Middle frontal gyrus (tissue), 1 donor: Measurements from ENCODE around the gene RBM47.
"Not testable (repeated sequence)": the region's sequence is repeated elsewhere in the genome, so short reads cannot be mapped to it uniquely, and the experiment has no call there.

Experiments used
- DNase-seq: peaks from one replicate; pipeline ENCODE4 v3.0.0-alpha.2; 2015; ENCODE audit warnings: low spot score; ENCODE audit errors: extremely low spot score

The RBM47 gene

DNA sequence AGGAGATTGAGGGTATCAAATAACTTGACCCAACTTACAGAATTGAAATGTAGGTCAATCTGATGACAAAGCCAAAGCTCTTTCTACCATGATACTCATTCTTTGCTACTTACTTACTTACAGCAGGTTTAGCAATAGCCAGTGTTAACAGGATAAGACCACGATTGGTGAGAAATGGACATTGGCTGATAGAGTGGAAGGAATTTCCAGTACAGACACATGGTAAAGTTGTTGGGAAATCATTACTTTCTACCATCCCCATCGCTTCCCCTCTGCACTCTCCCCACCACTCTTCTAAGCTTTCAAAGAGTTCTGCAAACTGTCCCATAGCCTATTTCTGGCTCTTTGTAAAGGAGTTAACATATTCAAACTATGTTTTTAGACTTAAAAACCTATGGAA is 174.8 kb downstream of the RBM47 start:
- no peak for DNase-seq

- DNase-seq = no peak
These were observed 175.8 kb downstream of the RBM47 start for GRCh38 chr4:40453912-40454311.

DNA sequence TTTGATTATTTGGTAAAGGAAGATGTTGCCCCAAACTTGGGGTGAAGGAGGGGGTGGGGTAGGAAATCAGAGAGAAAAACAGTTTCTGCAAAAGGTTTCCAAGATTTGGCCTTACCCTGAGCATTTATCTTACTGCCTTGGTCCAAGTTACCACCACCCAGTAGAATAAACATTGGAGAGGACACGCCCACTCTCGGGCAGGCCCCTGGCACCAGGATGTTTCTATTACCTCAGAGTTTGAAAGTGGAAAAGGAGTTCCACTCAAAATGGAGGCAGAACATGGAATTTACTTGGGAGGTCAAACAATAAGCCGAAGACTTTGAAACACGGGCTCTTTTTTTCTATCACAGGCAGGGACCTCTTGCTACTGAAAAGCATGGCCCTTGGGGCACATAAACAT is 180.8 kb downstream of the RBM47 start:
- DNase-seq = no peak

DNA sequence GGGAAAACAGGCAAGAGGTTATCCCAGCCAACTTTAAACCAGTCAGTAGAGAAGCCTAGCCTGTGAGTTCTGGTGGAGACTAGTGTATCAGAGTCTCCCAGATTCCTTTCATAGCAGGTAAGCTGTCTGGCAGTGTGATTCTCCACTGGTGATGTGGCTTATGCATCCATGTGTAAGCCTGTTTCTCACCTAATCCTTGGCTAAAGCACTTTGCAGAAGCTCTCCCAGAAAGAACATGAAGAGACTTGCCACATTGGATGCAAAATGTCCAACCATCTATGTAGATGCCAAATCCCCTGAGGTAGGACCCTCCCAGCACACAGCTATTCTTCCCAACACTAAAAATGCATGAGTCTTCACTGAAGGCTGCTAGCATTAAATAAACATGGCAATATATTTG is 182.8 kb downstream of the RBM47 start:
- DNase-seq = no peak

DNA sequence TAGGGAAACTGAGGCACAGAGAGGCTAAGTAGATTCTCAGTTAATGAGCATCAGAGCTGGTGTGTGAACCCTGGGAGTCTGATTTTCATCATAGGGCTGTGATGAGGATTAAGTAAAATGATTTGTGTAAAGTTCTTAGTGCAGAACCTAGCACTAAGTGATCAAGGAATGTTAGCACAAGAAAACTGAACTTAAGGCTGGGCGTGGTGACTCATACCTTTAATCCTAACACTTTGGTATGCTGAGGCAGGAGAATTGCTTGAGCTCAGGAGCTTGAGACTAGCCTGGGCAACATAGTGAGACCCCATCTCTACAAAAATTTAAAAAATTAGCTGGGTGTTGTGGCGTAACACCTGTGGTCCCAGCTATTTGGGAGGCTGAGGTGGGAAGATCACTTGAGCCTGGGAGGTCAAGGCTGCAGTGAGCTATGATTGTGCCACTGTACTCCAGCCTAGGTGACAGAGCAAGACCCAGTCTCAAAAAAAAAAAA is 183.4 kb downstream of the RBM47 start:
- DNase-seq = not testable (repeated sequence)

DNA sequence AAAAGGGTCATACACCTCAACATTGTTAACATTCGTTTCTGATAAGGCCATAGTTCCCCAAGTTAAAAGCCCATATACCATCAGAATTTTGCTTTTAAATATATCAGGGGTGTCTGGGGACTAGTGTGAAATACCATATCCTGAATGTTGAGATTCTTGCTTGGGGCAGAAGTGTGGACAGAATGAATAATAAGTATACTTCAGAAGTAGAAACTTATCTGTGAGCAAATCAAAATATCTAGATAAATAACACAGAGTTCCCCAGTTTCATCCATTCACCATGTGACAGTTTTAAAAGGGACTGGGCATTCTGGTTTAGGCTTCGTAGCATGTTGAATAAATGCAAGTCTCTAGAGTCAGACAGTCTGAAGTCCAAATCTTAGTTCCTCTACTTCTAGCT is 184.0 kb downstream of the RBM47 start:
- DNase-seq = no peak

DNA sequence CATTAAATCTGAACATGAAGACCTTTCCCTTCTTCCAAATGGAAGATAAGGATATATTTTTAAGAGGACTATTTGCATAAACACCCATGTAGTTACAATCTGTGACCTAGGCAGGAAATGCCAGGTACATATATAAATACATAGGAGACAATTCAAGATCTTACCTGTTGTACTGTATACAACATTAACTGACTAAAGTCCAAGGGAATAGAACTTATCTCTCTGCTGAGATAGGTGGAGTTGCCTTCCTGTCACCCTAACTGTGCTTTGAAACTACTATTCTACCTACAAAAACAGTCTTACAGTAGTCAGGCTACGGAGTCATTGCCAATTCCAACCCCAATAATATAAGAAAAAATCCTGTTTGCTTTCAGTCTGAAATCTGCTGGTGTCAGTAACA is 188.2 kb downstream of the RBM47 start:
- DNase-seq = no peak

DNA sequence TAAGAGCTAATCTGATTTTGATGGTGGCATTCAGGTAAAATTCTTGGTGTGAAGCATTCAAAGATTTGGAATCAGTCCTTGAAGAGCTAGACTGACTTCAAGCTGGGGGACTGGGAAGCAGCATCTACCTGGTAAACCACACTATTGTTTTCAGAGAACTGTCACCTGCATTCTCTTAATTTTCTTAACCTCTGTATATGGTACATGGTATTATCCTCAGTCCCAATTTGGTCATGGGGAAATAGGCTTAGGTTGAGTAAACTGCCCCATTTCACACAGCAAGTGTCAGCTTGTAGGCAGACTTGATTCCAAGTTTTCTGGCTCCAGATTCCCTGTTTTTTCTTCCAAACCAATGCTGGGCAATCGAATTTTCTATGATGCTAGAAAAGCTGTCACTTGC is 190.1 kb downstream of the RBM47 start:
- no peak for DNase-seq

- no peak for DNase-seq
These were observed 191.2 kb downstream of the RBM47 start for GRCh38 chr4:40438384-40439026.

DNA sequence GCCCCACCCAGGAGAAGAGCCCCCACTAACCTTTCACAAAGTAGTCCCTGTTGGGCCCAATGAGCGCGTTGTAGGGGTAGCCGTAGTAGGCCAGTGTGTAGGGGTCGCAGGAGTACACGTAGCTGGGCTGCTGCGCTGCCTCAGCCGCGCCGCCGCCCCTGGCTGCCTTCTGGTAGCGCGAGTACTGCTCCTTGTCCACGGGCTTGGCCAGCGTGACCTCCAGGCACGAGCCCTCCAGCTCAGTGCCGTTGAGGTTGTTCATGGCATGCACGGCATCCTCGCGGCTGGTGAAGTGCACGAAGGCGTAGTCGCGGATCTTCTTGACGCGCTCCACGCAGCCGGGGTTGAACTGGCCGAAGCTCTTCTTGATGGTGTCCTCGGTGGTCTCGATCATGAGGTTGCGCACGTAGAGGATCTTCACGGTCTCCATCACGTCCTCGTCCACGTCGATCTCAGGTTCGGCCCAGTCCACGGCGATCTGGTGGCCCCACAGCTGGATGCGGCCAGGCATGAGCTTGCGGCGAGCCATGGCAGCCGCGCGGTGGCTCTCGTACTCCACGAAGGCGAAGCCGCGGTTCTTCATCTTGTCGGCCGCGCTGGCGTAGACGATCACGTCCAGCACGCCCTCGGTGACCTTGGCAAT is 191.8 kb downstream of the RBM47 start:
- DNase-seq = no peak

- DNase-seq = not testable (repeated sequence)
These were observed 194.4 kb downstream of the RBM47 start for GRCh38 chr4:40435306-40435705.

DNA sequence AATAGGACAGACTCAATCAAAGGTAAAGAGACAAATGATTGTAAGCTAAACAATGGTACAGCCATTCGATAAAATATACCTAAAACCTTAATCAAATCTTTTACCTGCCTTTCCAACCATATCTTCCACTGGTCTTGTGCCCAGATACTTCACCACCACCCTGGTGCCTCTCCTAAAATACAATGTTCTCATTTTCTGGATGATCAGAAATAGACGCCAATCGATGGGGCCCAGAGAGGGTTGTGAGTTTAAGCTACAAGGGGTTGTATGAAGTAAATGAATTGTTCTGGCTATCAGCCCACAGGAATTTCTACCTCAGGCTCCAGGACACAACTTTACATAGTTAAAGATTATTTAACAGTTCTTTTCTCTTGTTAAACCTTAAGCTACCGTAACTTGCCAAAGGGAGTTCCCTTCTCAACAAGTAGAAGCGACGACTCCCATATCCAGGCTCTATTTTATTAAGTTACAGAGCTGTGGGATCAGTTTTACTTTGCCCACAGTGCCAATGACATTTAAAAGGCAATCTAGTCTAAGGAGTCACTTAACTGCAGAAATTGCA is 195.5 kb downstream of the RBM47 start:
- DNase-seq = no peak

GRCh38 chr4:40432504-40432903 is 197.2 kb downstream of the RBM47 start:
- DNase-seq = no peak

DNA sequence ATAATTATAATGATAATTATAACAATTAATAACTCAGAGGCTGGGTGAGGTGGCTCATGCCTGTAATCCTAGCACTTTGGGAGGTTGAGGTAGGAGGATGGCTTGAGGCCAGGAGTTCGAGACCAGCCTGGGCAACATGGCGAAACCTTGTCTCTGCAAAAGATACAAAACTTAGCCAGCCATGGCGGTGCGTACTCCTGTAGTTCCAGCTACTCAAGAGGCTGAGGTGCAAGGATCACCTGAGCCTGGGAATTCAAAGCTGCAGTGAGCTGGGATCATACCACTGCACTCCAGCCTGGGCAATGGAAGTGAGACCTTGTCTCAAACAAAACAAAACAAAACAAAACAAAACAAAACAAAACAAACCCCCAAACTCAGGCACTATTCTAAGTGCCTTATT is 201.8 kb downstream of the RBM47 start:
- DNase-seq = not testable (repeated sequence)

- DNase-seq = no peak
These were observed 202.5 kb downstream of the RBM47 start for GRCh38 chr4:40427128-40427527.

DNA sequence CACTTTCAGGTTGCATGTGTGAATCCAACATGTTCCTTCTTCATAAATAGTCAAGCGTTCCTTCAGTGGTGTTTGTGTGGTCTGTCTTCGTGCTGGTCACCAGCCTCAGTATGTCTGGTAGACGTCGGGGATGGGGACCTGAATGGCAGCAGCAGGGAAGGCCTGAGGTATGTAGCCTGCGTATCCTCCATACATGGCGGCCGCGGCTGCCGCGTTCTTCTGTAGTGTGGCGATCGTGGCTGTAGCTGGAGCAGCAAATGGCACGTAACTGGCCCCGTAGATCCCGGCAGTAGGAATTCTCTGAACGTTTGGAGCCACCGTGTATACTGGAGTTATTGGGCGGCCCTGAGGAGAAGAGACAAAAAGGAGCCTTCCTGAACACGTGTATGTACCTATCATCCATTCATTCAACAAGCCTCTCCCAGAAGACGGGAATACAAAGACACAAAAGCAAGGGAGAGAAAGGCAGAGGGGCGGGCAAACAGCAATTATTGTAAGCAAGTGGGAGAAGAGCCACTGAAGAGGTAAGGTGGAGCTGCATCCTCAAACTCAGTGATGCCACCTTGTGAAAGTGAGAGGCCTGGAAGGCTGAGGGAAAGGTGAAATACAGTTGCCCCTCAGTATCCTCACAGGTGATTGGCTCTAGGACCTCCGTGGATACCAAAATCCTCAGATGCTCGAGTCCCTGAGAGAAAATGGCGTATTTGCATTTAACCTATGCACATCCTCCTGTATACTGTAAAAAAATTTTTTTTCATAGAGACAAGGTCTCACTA is 203.7 kb downstream of the RBM47 start:
- DNase-seq = no peak

- no peak for DNase-seq
These were observed 205.9 kb downstream of the RBM47 start for GRCh38 chr4:40423735-40424134.

DNA sequence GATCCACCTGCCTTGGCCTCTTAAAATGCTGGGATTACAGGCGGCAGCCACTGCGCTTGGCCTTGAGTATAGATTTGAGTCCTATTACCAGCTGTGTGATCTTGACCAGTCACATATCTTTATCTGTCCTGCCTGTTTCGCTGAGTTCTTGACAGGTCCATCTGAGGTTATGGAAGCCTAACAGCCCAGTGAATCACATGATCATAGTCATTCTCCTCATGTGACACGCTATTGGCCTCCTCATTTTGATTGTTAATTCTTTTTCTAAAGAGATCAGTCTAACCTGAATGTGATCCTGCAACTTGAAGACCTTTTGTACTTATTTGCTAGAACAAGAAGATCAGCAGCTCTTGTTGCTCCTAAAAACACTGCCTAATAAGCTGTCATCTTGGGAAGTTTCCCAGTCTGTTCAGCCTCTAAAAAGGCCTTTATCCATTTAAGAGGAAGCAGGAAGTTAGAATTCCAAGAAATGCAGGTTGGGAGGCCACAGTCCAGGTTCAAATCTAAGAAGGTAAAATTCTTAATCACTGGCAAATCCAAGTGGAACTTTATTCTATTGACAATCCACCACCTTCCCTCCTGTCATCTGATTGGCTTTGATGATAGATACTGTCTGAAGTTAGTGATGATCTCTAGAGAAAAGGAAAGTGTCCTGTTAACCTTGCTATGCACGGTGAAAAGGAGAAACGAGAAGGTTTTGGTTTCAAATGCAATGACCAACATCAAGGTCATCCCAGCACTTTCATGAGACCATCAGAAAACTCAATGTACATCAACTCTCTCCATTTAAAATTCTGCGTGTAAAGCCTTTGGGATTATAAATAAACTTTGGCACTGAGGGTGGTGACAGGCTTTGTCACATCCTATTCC is 207.6 kb downstream of the RBM47 start:
- DNase-seq = no peak

GRCh38 chr4:40419231-40419912 is 210.3 kb downstream of the RBM47 start:
- DNase-seq = no peak

DNA sequence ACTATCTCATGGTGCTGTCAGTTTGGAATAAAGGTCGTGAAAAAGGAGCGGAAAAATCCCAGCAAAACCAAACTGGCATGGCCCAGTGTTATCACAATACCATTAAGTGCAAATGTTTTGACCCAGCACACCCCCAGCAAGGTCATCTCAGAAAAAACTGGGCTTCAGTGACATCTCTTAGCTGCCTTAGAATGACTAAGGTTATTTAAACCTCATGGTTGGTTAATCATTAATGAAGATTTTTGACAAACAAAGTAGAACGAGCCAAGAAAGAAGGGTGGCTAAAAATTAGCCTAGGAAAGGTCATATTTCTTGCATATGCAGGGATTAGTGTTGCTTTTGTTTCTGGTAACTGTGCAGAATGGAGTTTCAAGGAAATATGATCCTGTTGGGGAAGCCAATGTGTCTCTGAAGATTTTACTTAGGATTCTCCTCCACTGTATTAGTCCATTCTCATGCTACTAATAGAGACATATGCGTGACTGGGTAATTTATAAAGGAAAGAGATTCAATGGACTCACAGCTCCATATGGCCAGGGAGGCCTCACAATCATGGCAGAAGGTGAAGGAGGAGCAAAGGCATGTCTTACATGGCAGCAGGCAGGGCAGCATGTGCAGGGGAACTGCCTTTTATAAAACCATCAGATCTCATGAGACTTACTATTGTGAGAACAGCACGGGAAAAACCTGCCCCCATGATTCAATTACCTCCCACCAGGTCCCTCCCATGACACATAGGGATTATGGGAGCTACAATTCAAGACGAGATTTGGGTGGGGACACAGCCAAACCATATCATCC is 211.0 kb downstream of the RBM47 start:
- DNase-seq = no peak
